Measurements from ENCODE around the gene MPG.
A peak's percentile ranks its signal among the peaks of the same experiment; 100 is the strongest.

Gene MPG

GRCh38 chr16:54237-54581 is 23.8 kb upstream of the MPG start:
- DNase-seq (ENCODE audit: low read depth) = no peak
- H3K4me3 ChIP-seq (ENCODE audit: control insufficient read depth, low read depth, low read length) = peak overlapping the region; percentile 76
- no peak for TF ChIP-seq CTCF (IDR thresholded peaks at IDR 0.05; ENCODE audit: control insufficient read depth, insufficient read depth, low read depth, low read length, missing control alignments)

DNA sequence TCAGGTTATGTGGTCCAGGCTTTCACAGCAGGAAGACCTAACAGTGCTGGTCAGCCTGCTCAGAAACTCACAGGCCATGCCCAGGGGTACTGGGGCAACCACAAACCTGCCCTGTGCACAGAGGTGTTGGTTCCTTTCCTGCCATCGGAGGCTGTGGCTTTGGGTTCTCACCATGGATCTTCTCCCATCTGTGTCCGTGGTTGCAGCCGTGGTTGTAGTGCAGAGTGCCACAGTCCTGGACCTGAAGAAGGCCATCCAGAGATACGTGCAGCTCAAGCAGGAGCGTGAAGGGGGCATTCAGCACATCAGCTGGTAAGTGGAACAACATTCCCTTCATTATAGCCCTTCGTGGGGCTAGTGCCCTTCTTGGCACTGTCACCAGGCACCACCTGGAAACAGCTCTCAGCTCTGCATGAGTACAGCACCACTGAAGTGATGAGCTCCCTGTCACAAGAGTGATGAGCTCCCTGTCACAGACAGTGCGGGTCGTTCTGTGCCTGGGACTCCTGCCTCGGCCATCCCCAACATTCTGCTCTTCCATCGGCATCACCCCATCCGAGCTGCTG is 22.4 kb upstream of the MPG start:
- no peak overlapping the region for H3K4me3 ChIP-seq (ENCODE audit: control insufficient read depth, low read depth, low read length)
- DNase-seq (ENCODE audit: low read depth) = no peak
- TF ChIP-seq CTCF (IDR thresholded peaks at IDR 0.05; ENCODE audit: control insufficient read depth, insufficient read depth, low read depth, low read length, missing control alignments) = no peak

DNA sequence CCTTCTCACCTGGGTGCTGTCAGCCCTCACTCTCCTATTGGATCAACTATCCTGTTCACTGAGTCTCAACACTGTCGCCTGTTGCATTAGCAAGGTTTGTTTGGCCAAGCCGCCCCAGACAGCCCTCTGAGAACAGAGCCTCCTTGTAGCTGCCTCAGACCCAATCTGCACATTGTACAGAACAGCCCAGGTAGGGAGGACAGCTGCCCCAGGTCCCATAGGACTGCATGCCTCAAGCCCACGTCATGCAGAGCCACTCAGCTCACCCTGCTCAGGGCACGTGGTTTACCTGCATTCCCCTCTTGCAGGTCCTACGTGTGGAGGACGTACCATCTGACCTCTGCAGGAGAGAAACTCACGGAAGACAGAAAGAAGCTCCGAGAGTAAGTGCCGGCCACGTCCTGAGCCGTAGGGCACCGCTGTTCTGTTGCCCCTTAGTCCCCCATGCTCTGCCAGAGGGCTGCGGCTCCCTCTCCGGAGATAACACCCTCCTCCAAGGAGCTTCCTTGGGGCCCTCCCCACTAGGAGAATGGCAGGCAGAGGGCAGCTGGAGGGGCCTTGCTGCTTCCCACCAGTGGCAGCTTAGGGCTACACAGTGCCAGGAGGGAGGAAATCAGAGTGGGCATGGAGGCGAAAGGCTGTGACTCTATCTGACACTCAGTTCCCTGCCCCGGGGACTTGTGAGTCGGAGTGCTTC is 21.6 kb upstream of the MPG start:
- DNase-seq (ENCODE audit: low read depth) = no peak
- TF ChIP-seq CTCF (IDR thresholded peaks at IDR 0.05; ENCODE audit: control insufficient read depth, insufficient read depth, low read depth, low read length, missing control alignments) = no peak
- no peak overlapping the region for H3K4me3 ChIP-seq (ENCODE audit: control insufficient read depth, low read depth, low read length)

DNA sequence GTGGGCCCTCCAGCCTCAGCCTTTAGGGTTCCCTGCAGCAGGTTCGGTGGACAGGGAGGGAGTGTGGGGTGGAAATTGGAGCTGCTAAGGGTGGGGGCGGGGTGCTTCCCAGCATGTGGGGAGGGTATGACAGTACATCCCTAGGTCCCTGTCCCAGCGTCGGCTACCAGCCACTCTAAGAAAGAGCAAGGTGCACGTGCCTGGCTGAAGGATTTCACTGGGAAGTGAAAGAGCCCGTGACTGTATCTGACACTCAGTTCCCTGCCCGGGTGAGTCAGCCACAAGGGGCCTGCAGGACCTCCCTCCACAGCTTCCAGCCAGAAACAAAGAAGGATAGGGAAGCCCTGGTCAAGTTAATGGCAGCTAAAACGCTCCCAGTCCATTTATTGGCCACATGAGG is 20.3 kb upstream of the MPG start:
- no peak for DNase-seq (ENCODE audit: low read depth)
- no peak for TF ChIP-seq CTCF (IDR thresholded peaks at IDR 0.05; ENCODE audit: control insufficient read depth, insufficient read depth, low read depth, low read length, missing control alignments)

DNA sequence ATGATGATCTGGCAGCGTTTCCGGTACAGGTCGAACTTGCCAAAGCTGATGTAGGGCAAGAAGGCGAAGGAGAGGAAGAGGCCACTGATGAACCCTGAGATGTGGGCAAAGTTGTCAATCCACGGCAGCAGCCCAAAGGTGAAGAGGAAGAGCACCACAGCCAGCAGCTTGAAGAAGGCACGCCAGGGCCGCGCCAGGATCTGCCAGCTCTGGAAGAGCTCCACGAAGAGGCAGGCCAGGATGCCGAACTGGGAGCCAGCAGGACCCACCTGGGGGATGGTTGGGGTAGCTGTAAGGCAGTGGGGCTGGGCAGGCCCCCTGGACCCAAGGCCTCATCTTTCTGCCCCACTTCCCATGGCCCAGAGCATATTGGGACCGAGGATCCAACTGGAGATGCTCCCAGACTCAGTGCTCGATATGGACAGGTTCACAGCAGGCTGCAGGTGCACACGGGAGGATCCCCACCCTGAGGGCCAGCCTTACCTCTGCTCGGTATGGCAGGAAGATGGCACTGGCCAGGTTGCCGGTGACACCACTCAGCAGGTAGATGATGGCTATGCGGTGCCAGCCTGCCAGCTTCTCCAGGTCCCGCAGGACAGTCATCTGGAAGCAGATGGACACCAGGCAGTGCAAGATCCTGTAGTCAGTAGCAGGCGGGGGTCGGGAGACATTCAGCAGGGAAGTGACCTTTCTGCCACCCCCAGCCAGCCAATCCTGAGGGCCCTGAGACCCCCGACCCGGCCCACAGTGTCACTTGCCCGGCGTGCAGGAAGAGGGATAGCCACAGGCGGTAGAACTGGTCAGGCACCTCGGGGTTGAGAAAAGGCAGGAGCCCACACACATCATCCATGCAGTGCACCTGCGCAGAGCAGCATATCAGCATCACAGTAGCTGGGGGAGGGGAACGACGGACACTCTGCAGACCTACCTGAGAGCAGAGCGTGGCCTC is 19.3 kb upstream of the MPG start:
- H3K4me3 ChIP-seq (ENCODE audit: control insufficient read depth, low read depth, low read length) = no peak overlapping the region
- DNase-seq (ENCODE audit: low read depth) = no peak
- no peak for TF ChIP-seq CTCF (IDR thresholded peaks at IDR 0.05; ENCODE audit: control insufficient read depth, insufficient read depth, low read depth, low read length, missing control alignments)

More for the DNA sequence above, 20.3 kb upstream of the MPG start:
- no peak overlapping the region for H3K4me3 ChIP-seq (ENCODE audit: control insufficient read depth, low read depth, low read length)

DNA sequence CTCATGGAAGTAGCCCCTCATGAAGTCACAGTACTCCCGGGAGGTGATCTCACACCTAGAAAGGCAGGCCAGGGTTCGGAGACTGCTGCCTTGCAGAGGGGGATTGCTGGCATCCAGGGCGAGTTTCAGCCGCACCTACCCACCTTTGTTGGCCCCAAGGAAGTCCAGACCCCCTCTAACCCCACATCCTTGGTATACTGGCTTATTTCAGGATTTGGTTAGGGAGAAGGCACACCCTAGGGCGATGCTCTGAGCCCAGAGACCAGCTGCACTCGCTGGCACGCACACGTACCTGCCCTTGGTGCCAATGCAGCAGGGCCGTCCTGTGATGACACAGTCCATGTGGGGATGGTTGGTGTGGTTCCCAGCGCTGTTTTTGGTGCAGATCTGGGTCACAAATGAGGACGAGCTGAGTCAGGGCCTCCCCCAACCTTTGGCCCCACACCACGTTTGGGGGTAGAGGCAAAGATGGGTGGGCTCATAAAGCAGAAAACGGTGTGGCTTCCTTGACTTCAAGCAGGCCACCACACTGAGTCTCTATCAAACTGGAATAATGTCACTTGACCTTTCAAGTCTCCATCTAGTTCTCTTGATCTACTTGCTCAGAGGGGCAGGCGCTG is 18.5 kb upstream of the MPG start:
- DNase-seq (ENCODE audit: low read depth) = no peak
- no peak overlapping the region for H3K4me3 ChIP-seq (ENCODE audit: control insufficient read depth, low read depth, low read length)
- TF ChIP-seq CTCF (IDR thresholded peaks at IDR 0.05; ENCODE audit: control insufficient read depth, insufficient read depth, low read depth, low read length, missing control alignments) = no peak

Data from AG09309 (cell line).